HEK293T (cell line): Measurements from ENCODE around the gene COL1A2.

ENCODE experiments used
- CTCF ChIA-PET: fragments of 350-600 bp; formaldehyde crosslinking; extraction: SDS; loops from one replicate; lab custom pipeline; 2021; ENCODE audit warnings: antibody characterized with exemption, inconsistent platforms; lab: Yijun Ruan, JAX
- POLR2A ChIA-PET: fragments of 350-600 bp; formaldehyde crosslinking; extraction: SDS; loops from one replicate; lab custom pipeline; 2020; ENCODE audit warnings: antibody characterized with exemption, inconsistent platforms; lab: Yijun Ruan, JAX
- DNase-seq: peaks from one replicate; pipeline ENCODE4 v3.0.0; 2012; ENCODE audit warnings: mixed read lengths; ENCODE audit errors: extremely low spot score
- ARNT ChIP-seq: fragments of 450-650 bp; IDR thresholded peaks from 2 replicates; pipeline ENCODE4 v1.6.1; 2017; ENCODE audit warnings: mild to moderate bottlenecking
- BHLHE40 ChIP-seq: fragments of 450-650 bp; IDR thresholded peaks from 2 replicates; pipeline ENCODE4 v1.6.1; 2016; ENCODE audit warnings: mild to moderate bottlenecking, moderate library complexity, borderline replicate concordance
- CTBP1 ChIP-seq: fragments of 450-650 bp; IDR thresholded peaks from 2 replicates; pipeline ENCODE4 v1.6.1; 2016; ENCODE audit warnings: borderline replicate concordance
- ELF4 ChIP-seq: fragments of 450-650 bp; IDR thresholded peaks from 2 replicates; pipeline ENCODE4 v1.6.1; 2017; ENCODE audit warnings: antibody characterized with exemption
- FOXA1 ChIP-seq: fragments of 450-650 bp; IDR thresholded peaks from 2 replicates; pipeline ENCODE4 v1.6.1; 2016; ENCODE audit warnings: mild to moderate bottlenecking
- FOXK2 ChIP-seq: fragments of 450-650 bp; IDR thresholded peaks from 2 replicates; pipeline ENCODE4 v1.6.1; 2016; ENCODE audit warnings: mild to moderate bottlenecking
- FOXM1 ChIP-seq: fragments of 450-650 bp; IDR thresholded peaks from 2 replicates; pipeline ENCODE4 v1.6.1; 2017; ENCODE audit warnings: mild to moderate bottlenecking, borderline replicate concordance
- HDGF ChIP-seq: fragments of 450-650 bp; IDR thresholded peaks from 2 replicates; pipeline ENCODE4 v1.6.1; 2017; ENCODE audit warnings: antibody characterized with exemption, borderline replicate concordance
- L3MBTL2 ChIP-seq: fragments of 450-650 bp; conservative IDR thresholded peaks from 2 replicates; pipeline ENCODE4 v1.6.1; 2016; ENCODE audit warnings: mild to moderate bottlenecking
- LEF1 ChIP-seq: fragments of 450-650 bp; IDR thresholded peaks from 2 replicates; pipeline ENCODE4 v1.6.1; 2017; ENCODE audit warnings: mild to moderate bottlenecking, borderline replicate concordance
- NFRKB ChIP-seq: fragments of 450-650 bp; IDR thresholded peaks from 2 replicates; pipeline ENCODE4 v1.6.1; 2016; ENCODE audit warnings: mild to moderate bottlenecking, moderate library complexity
- PKNOX1 ChIP-seq: fragments of 450-650 bp; IDR thresholded peaks from 2 replicates; pipeline ENCODE4 v1.6.1; 2016
- SP1 ChIP-seq: fragments of 450-650 bp; IDR thresholded peaks from 2 replicates; pipeline ENCODE4 v1.6.1; 2017
- SUZ12 ChIP-seq: fragments of 450-650 bp; IDR thresholded peaks from 2 replicates; pipeline ENCODE4 v1.6.1; 2016; ENCODE audit warnings: mild to moderate bottlenecking
- TARDBP ChIP-seq: fragments of 450-650 bp; IDR thresholded peaks from 2 replicates; pipeline ENCODE4 v1.6.1; 2016
- ZNF384 ChIP-seq: fragments of 450-650 bp; IDR thresholded peaks from 2 replicates; pipeline ENCODE4 v1.6.1; 2016

COL1A2 gene

GRCh38 chr7:94466516-94466915 lies 71.8 kb downstream of the COL1A2 start:
- ChIA-PET POLR2A (no interaction called here), CTCF (no interaction called here)
- no peak for DNase-seq
- TF ChIP-seq L3MBTL2 (no peak), NFRKB (no peak), SP1 (no peak), HDGF (no peak), PKNOX1 (no peak), ZNF384 (no peak)

GRCh38 chr7:94471604-94472003 lies 76.9 kb downstream of the COL1A2 start:
- POLR2A ChIA-PET = no interaction called here
- TF ChIP-seq FOXA1 = no peak
- no peak for TF ChIP-seq FOXK2
- TF ChIP-seq ELF4 = no peak
- no peak for TF ChIP-seq HDGF
- TF ChIP-seq BHLHE40 = no peak
- TF ChIP-seq CTBP1 = no peak
- no peak for TF ChIP-seq FOXM1
- TF ChIP-seq L3MBTL2 = no peak
- no peak for TF ChIP-seq SP1
- no peak for TF ChIP-seq LEF1
- TF ChIP-seq NFRKB = no peak
- no peak for TF ChIP-seq SUZ12
- no peak for TF ChIP-seq TARDBP
- TF ChIP-seq PKNOX1 = no peak
- TF ChIP-seq ZNF384 = no peak
- TF ChIP-seq ARNT = no peak
- CTCF ChIA-PET = no interaction called here
- DNase-seq = no peak

- ChIA-PET POLR2A (no interaction called here), CTCF (no interaction called here)
- TF ChIP-seq PKNOX1 = no peak
- no peak for TF ChIP-seq TARDBP
- TF ChIP-seq NFRKB = no peak
- no peak for TF ChIP-seq FOXM1
- no peak for TF ChIP-seq HDGF
- no peak for TF ChIP-seq LEF1
- no peak for TF ChIP-seq L3MBTL2
- no peak for TF ChIP-seq ARNT
- TF ChIP-seq FOXK2 = no peak
- no peak for TF ChIP-seq SP1
- TF ChIP-seq SUZ12 = no peak
- no peak for DNase-seq
Observed at GRCh38 chr7:94472608-94473007, 77.9 kb downstream of the COL1A2 start.

GRCh38 chr7:94476251-94476840 lies 81.7 kb downstream of the COL1A2 start:
- DNase-seq = no peak

GRCh38 chr7:94477878-94478277 lies 83.2 kb downstream of the COL1A2 start:
- ChIA-PET POLR2A (no interaction called here), CTCF (no interaction called here)
- DNase-seq = no peak
- TF ChIP-seq ELF4 (no peak), BHLHE40 (no peak), FOXK2 (no peak), NFRKB (no peak), ARNT (no peak), FOXM1 (no peak), SP1 (no peak), CTBP1 (no peak), ZNF384 (no peak), L3MBTL2 (no peak), SUZ12 (no peak), LEF1 (no peak), TARDBP (no peak), HDGF (no peak), PKNOX1 (no peak), FOXA1 (no peak)

More at GRCh38 chr7:94476251-94476840, 81.7 kb downstream of the COL1A2 start:
- TF ChIP-seq SP1 = no peak
- TF ChIP-seq L3MBTL2 = no peak
- no peak for TF ChIP-seq ZNF384
- no peak for TF ChIP-seq TARDBP
- no peak for TF ChIP-seq NFRKB
- no peak for TF ChIP-seq CTBP1
- TF ChIP-seq LEF1 = no peak
- no peak for TF ChIP-seq ELF4
- ChIA-PET CTCF (no interaction called here), POLR2A (no interaction called here)

GRCh38 chr7:94478648-94479214 lies 84.0 kb downstream of the COL1A2 start:
- POLR2A ChIA-PET = no interaction called here
- no peak for TF ChIP-seq ELF4
- TF ChIP-seq SUZ12 = no peak
- no peak for TF ChIP-seq NFRKB
- no peak for TF ChIP-seq ZNF384
- DNase-seq = no peak
- CTCF ChIA-PET = no interaction called here
